IMR-90 (cell line): ENCODE measurements around the gene NBEAL1. TPM values are rescaled to one million over a fixed set of nuclear protein-coding genes. Genes with fewer than 3 reads are reported as not detected.

Experiments used
- ATAC-seq: fragments of 200-7000 bp; cut with Tn5 transposase; 2 replicates; pipeline ENCODE4 v1.9.1; 2020; ENCODE audit warnings: low read depth, mild to moderate bottlenecking, moderate library complexity
- BruUV-seq: library from RNA; stranded (reverse); fragments of 400-500 nt; replicated peaks from 2 replicates; lab custom pipeline; 2021; lab: Mats Ljungman, UMichigan
- CTCF ChIA-PET: fragments of 300-600 bp; formaldehyde crosslinking; extraction: SDS; loops from one replicate; lab custom pipeline; 2021; ENCODE audit warnings: antibody characterized with exemption; lab: Yijun Ruan, JAX
- POLR2A ChIA-PET: fragments of 300-600 bp; sonication (Branson Sonifier 250); formaldehyde crosslinking; loops from one replicate; lab custom pipeline; 2022; ENCODE audit warnings: antibody characterized with exemption; ENCODE audit not compliant: unreplicated experiment; lab: Charles Lee
- DNase-seq: peaks from one replicate; pipeline ENCODE4 v3.0.0; 2013
- H2AFZ ChIP-seq: replicated peaks from 2 replicates; pipeline ENCODE3; 2013; ENCODE audit warnings: low read length, mild to moderate bottlenecking; ENCODE audit not compliant: poor library complexity
- H2AK5ac ChIP-seq: 2 replicates; pipeline ENCODE4 v1.6.1; 2013; ENCODE audit warnings: low read depth, low read length, inconsistent platforms
- H2AK9ac ChIP-seq: replicated peaks from 2 replicates; pipeline ENCODE3; 2013; ENCODE audit warnings: mild to moderate bottlenecking, low read depth, low read length, moderate library complexity; ENCODE audit not compliant: poor library complexity
- H2BK120ac ChIP-seq: 2 replicates; pipeline ENCODE4 v1.6.1; 2013; ENCODE audit warnings: low read depth, low read length, inconsistent platforms
- H2BK15ac ChIP-seq: 3 replicates; pipeline ENCODE4 v1.6.1; 2013; ENCODE audit warnings: low read depth, low read length, inconsistent platforms
- H2BK20ac ChIP-seq: 2 replicates; pipeline ENCODE4 v1.6.1; 2013; ENCODE audit warnings: low read depth, mild to moderate bottlenecking, inconsistent platforms, low read length, moderate library complexity
- H2BK5ac ChIP-seq: 2 replicates; pipeline ENCODE4 v1.6.1; 2013; ENCODE audit warnings: mild to moderate bottlenecking, low read depth, low read length, inconsistent platforms; ENCODE audit not compliant: poor library complexity, severe bottlenecking
- H3K14ac ChIP-seq: replicated peaks from 2 replicates; pipeline ENCODE4 v1.6.1; 2013; ENCODE audit warnings: low read depth, low read length, inconsistent platforms
- H3K18ac ChIP-seq: 2 replicates; pipeline ENCODE4 v1.6.1; 2013; ENCODE audit warnings: low read depth, low read length, control low read depth
- H3K23ac ChIP-seq: 2 replicates; pipeline ENCODE4 v1.6.1; 2013; ENCODE audit warnings: low read depth, low read length, inconsistent platforms
- H3K27ac ChIP-seq: 2 replicates; pipeline ENCODE4 v1.5.1; 2013; ENCODE audit warnings: mild to moderate bottlenecking, control low read depth, low read length; ENCODE audit not compliant: insufficient read depth
- H3K27me3 ChIP-seq: 2 replicates; pipeline ENCODE4 v1.6.1; 2013; ENCODE audit warnings: low read length; ENCODE audit not compliant: control insufficient read depth, insufficient read depth
- H3K36me3 ChIP-seq: 2 replicates; pipeline ENCODE4 v1.6.1; 2013; ENCODE audit warnings: low read length, mixed read lengths; ENCODE audit not compliant: control insufficient read depth, insufficient read depth
- H3K4ac ChIP-seq: 2 replicates; pipeline ENCODE4 v1.6.1; 2013; ENCODE audit warnings: low read depth, low read length, inconsistent platforms
- H3K4me1 ChIP-seq: 2 replicates; pipeline ENCODE4 v1.6.1; 2013; ENCODE audit warnings: low read length, mixed read lengths; ENCODE audit not compliant: control insufficient read depth, insufficient read depth
- H3K4me2 ChIP-seq: 2 replicates; pipeline ENCODE4 v1.6.1; 2013; ENCODE audit warnings: low read depth, mild to moderate bottlenecking, control low read depth, low read length, moderate library complexity
- H3K4me3 ChIP-seq: 2 replicates; pipeline ENCODE4 v1.5.1; 2013; ENCODE audit warnings: low read depth, mild to moderate bottlenecking, control low read depth, low read length, moderate library complexity; ENCODE audit not compliant: insufficient read depth
- H3K56ac ChIP-seq: 2 replicates; pipeline ENCODE4 v1.6.1; 2013; ENCODE audit warnings: low read length, inconsistent platforms; ENCODE audit not compliant: insufficient read depth; ENCODE audit errors: extremely low read depth
- H3K79me1 ChIP-seq, 2 experiments: 2 replicates each; pipeline ENCODE4 v1.6.1; 2013; ENCODE audit warnings: low read length in 2 of 2, inconsistent platforms in 1 of 2, low read depth in 1 of 2
- H3K9ac ChIP-seq: 2 replicates; pipeline ENCODE4 v1.6.1; 2013; ENCODE audit warnings: low read depth, low read length, control low read depth
- H3K9me1 ChIP-seq: 2 replicates; pipeline ENCODE4 v1.6.1; 2013; ENCODE audit warnings: low read length, inconsistent platforms; ENCODE audit not compliant: insufficient read depth
- H3K9me3 ChIP-seq: 2 replicates; pipeline ENCODE4 v1.6.1; 2013; ENCODE audit warnings: low read length; ENCODE audit not compliant: control insufficient read depth, insufficient read depth
- H4K20me1 ChIP-seq: 2 replicates; pipeline ENCODE4 v1.6.1; 2013; ENCODE audit warnings: low read length, inconsistent platforms; ENCODE audit not compliant: insufficient read depth
- H4K5ac ChIP-seq: 2 replicates; pipeline ENCODE4 v1.6.1; 2013; ENCODE audit warnings: mild to moderate bottlenecking, low read depth, low read length, control low read depth
- H4K8ac ChIP-seq, 2 experiments: 2 replicates each; pipeline ENCODE4 v1.6.1; 2013; ENCODE audit warnings: low read depth in 2 of 2, low read length in 2 of 2, control low read depth in 1 of 2, inconsistent platforms in 1 of 2
- H4K91ac ChIP-seq: 2 replicates; pipeline ENCODE4 v1.6.1; 2013; ENCODE audit warnings: low read depth, low read length, inconsistent platforms; ENCODE audit not compliant: insufficient read depth
- BHLHE40 ChIP-seq: fragments of 150-350 bp; IDR thresholded peaks from 2 replicates; pipeline ENCODE4 v1.6.1; 2016; ENCODE audit warnings: mild to moderate bottlenecking, low read depth, low read length
- CEBPB ChIP-seq: IDR thresholded peaks from 2 replicates; pipeline ENCODE4 v1.6.1; 2012; ENCODE audit warnings: low read depth, low read length, improper control_type of control experiment
- CHD1 ChIP-seq: IDR thresholded peaks from 2 replicates; pipeline ENCODE4 v1.6.1; 2012; ENCODE audit warnings: low read depth, low read length, improper control_type of control experiment
- CTCF ChIP-seq: conservative IDR thresholded peaks from 2 replicates; pipeline ENCODE4 v1.5.1; 2012; ENCODE audit warnings: mild to moderate bottlenecking, low read depth, low read length, improper control_type of control experiment
- ELK1 ChIP-seq: fragments of 150-350 bp; IDR thresholded peaks from 2 replicates; pipeline ENCODE4 v1.6.1; 2016; ENCODE audit warnings: low read depth, mild to moderate bottlenecking, low read length, moderate library complexity, borderline replicate concordance
- FOS ChIP-seq: fragments of 150-350 bp; IDR thresholded peaks from 2 replicates; pipeline ENCODE4 v1.6.1; 2016; ENCODE audit warnings: low read depth, low read length
- MAFK ChIP-seq: IDR thresholded peaks from 2 replicates; pipeline ENCODE4 v1.6.1; 2012; ENCODE audit warnings: low read depth, low read length, improper control_type of control experiment
- MAZ ChIP-seq: IDR thresholded peaks from 2 replicates; pipeline ENCODE4 v1.6.1; 2012; ENCODE audit warnings: low read depth, mild to moderate bottlenecking, low read length, improper control_type of control experiment, moderate library complexity, borderline replicate concordance
- MXI1 ChIP-seq: IDR thresholded peaks from 2 replicates; pipeline ENCODE4 v1.6.1; 2012; ENCODE audit warnings: low read depth, mild to moderate bottlenecking, low read length, moderate library complexity, borderline replicate concordance
- NFE2L2 ChIP-seq: fragments of 150-350 bp; IDR thresholded peaks from 2 replicates; pipeline ENCODE4 v1.6.1; 2016; ENCODE audit warnings: low read depth, mild to moderate bottlenecking, low read length
- POLR2A ChIP-seq: IDR thresholded peaks from 2 replicates; pipeline ENCODE4 v1.6.1; 2012; ENCODE audit warnings: mild to moderate bottlenecking, low read depth, low read length
- RAD21 ChIP-seq: IDR thresholded peaks from 2 replicates; pipeline ENCODE4 v1.6.1; 2012; ENCODE audit warnings: low read length, improper control_type of control experiment
- RCOR1 ChIP-seq: IDR thresholded peaks from 2 replicates; pipeline ENCODE4 v1.6.1; 2012; ENCODE audit warnings: mild to moderate bottlenecking, low read length, improper control_type of control experiment; ENCODE audit not compliant: insufficient replicate concordance
- RFX5 ChIP-seq: IDR thresholded peaks from 2 replicates; pipeline ENCODE4 v1.8.0; 2012; ENCODE audit warnings: low read depth, mild to moderate bottlenecking, low read length, moderate library complexity
- SMC3 ChIP-seq: fragments of 150-350 bp; IDR thresholded peaks from 2 replicates; pipeline ENCODE4 v1.6.1; 2016; ENCODE audit warnings: low read depth, mild to moderate bottlenecking, antibody characterized with exemption, low read length, moderate library complexity
- USF2 ChIP-seq: fragments of 150-350 bp; IDR thresholded peaks from 2 replicates; pipeline ENCODE4 v1.6.1; 2017; ENCODE audit warnings: mild to moderate bottlenecking, antibody characterized with exemption, low read length, low read depth
- WGBS, 2 experiments: methylation state at CpG; one replicate each; pipeline versions ENCODE4 v1.1.5 to v1.1.7; 2013; ENCODE audit warnings: missing lambda C conversion rate in 2 of 2; ENCODE audit not compliant: insufficient read length in 1 of 2; ENCODE audit errors: extremely low coverage in 2 of 2; 5-methylcytosine and 5-hydroxymethylcytosine counted together
- dilution Hi-C: fragments of 300-500 bp; cut with HindIII; formaldehyde crosslinking; loops from one replicate; pipeline ENCODE4 v1.14.3; 2018; ENCODE audit warnings: low sequenced_read_pairs; ENCODE audit not compliant: unreplicated experiment
- in situ Hi-C: fragments of 300-500 bp; cut with MboI; formaldehyde crosslinking; loops from 3 replicates; pipeline ENCODE4 v1.14.3; 2019; ENCODE audit warnings: low sequenced_read_pairs, inconsistent platforms, mixed read lengths
- intact Hi-C: fragments of 100-400 bp; cut with micrococcal nuclease; formaldehyde crosslinking; loops from 2 replicates; pipeline ENCODE4 v1.10.0; 2022
- polyA plus RNA-seq, 3 experiments: library from polyadenylated mRNA; depleted of rRNA; stranded (reverse); fragments of >200 nt; gene quantifications; 2 replicates each; pipeline ENCODE4 v1.2.3, GENCODE V29; 2012; ENCODE audit warnings: low replicate concordance in 1 of 3
- total RNA-seq: library from RNA; depleted of rRNA; stranded (reverse); fragments of >200 nt; gene quantifications from 2 replicates; pipeline ENCODE4 v1.2.3, GENCODE V29; 2012

NBEAL1 gene
- total and polyA plus RNA-seq, 2 of the 4 experiments (the other 2 are of a cell fraction) = 6.4 to 38.0 TPM

GRCh38 chr2:203022751-203023150 is 8.1 kb downstream of the NBEAL1 start:
- Histone ChIP-seq H4K20me1 (peaks cover 9% of the 10 kb centered on the region; the same call in 1 of the 2 replicates), H3K4me1 (peaks cover 2% of the 10 kb centered on the region), H3K27ac (no peak overlapping the region), H2AK5ac (no peak overlapping the region), H2BK120ac (no peak overlapping the region), H3K56ac (no peak overlapping the region), H2AK9ac (no peak overlapping the region), H4K91ac (no peak overlapping the region), H4K5ac (no peak overlapping the region), H2BK15ac (no peak overlapping the region), H3K79me1 (peaks cover 0 to 42% of the 10 kb centered on the region in 2 experiments), H3K9ac (no peak overlapping the region), H3K27me3 (no peaks in the 10 kb centered on the region), H4K8ac (no peak overlapping the region), H2BK20ac (no peak overlapping the region), H3K4me3 (no peak overlapping the region), H2BK5ac (peak overlapping the region; percentile 23), H3K4me2 (peak overlapping the region; percentile 75; the same call in 1 of the 2 replicates), H3K4ac (no peak overlapping the region), H3K9me3 (no peaks in the 10 kb centered on the region), H3K36me3 (peaks cover 3% of the 10 kb centered on the region), H3K14ac (no peak overlapping the region), H3K23ac (no peak overlapping the region), H3K9me1 (peaks cover 3% of the 10 kb centered on the region; the same call in 1 of the 2 replicates), H2AFZ (no peak overlapping the region), H3K18ac (no peak overlapping the region)
- DNase-seq (peak; percentile 42), ATAC-seq (no peak)
- no TSS peak for BruUV-seq
- no CpG with 5 or more reads among the region's 1 CpG for WGBS, 2 experiments
- ChIA-PET POLR2A (no interaction called here), CTCF (no interaction called here)
- in situ Hi-C loops = no loop called here
- intact Hi-C loops = no loop called here
- TF ChIP-seq MAFK (no peak), BHLHE40 (no peak), USF2 (no peak), FOS (no peak), CEBPB (no peak), ELK1 (no peak), RAD21 (no peak), NFE2L2 (no peak), CTCF (no peak), RCOR1 (no peak), SMC3 (no peak), RFX5 (no peak), MXI1 (no peak), MAZ (no peak), CHD1 (no peak), POLR2A (no peak)
- dilution Hi-C loops = no loop called here
